Heart left ventricle (tissue), 16 donors: ENCODE measurements around the gene USP47. TPM values are rescaled to one million over a fixed set of nuclear protein-coding genes. Genes with fewer than 3 reads are reported as not detected.
A peak's percentile ranks its signal among the peaks of the same experiment; 100 is the strongest.

Experiments used
- ATAC-seq, 4 donors: fragments of 200-7000 bp; cut with Tn5 transposase; one replicate each; pipeline ENCODE4 v1.9.1; 2020 to 2022; ENCODE audit warnings: moderate library complexity in 4 of 4, mild to moderate bottlenecking in 3 of 4, moderate number of reproducible peaks in 1 of 4
- DNase-seq, 5 donors: peaks; one replicate each; pipeline ENCODE4 v3.0.0-alpha.2; 2020
- H3K27ac ChIP-seq, 12 donors: fragments of 200-600 bp; sonication (generic) in 4 of 12; one replicate each; pipeline versions ENCODE4 v1.5.0 to v1.8.0; 2016 to 2022; ENCODE audit warnings: mild to moderate bottlenecking in 2 of 12
- H3K27me3 ChIP-seq, 9 donors: fragments of 200-600 bp; sonication (generic) in 2 of 9; one replicate each; pipeline versions ENCODE4 v1.5.1 to v1.8.0; 2016 to 2022; ENCODE audit warnings: mild to moderate bottlenecking in 3 of 9
- H3K36me3 ChIP-seq, 9 donors: fragments of 200-600 bp; sonication (generic) in 2 of 9; one replicate each; pipeline versions ENCODE4 v1.5.0 to v1.8.0; 2018 to 2022; ENCODE audit warnings: mild to moderate bottlenecking in 2 of 9
- H3K4me1 ChIP-seq, 12 donors: fragments of 200-600 bp; sonication (generic) in 4 of 12; one replicate each; pipeline versions ENCODE4 v1.5.0 to v1.8.0; 2016 to 2022; ENCODE audit warnings: mild to moderate bottlenecking in 3 of 12
- H3K4me3 ChIP-seq, 12 donors: fragments of 200-600 bp; sonication (generic) in 4 of 12; one replicate each; pipeline versions ENCODE4 v1.5.0 to v1.8.0; 2017 to 2022; ENCODE audit warnings: mild to moderate bottlenecking in 9 of 12, moderate library complexity in 4 of 12
- H3K9me3 ChIP-seq, 12 donors: fragments of 200-600 bp; sonication (generic) in 4 of 12; one replicate each; pipeline versions ENCODE4 v1.5.0 to v1.8.0; 2016 to 2022; ENCODE audit warnings: mild to moderate bottlenecking in 1 of 12
- POLR2A ChIP-seq, 2 donors: fragments of 450-650 bp; IDR thresholded peaks; one replicate each; pipeline ENCODE4 v1.6.1; 2017; ENCODE audit warnings: antibody characterized with exemption in 2 of 2, mild to moderate bottlenecking in 2 of 2, moderate library complexity in 2 of 2
- WGBS, 4 donors: extraction: QIAGEN DNeasy Blood & Tissue Kit in 2 of 4; methylation state at CpG; one replicate each; pipeline versions ENCODE4 v1.1.5 to v1.1.7; 2013 to 2018; 5-methylcytosine and 5-hydroxymethylcytosine counted together
- intact Hi-C, 10 donors: fragments of 100-400 bp; cut with DNase I; formaldehyde crosslinking; loops; one replicate each; pipeline versions ENCODE4 v1.11.1 to v1.14.2; 2022
- polyA plus RNA-seq, 2 donors: library from polyadenylated mRNA; stranded (reverse); fragments of 200-250 nt; gene quantifications; one replicate each; pipeline ENCODE4 v1.2.3, GENCODE V29; 2013
- total RNA-seq, 9 donors: library from RNA; depleted of rRNA in 2 of 9; stranded (reverse); fragments of >200 nt in 2 of 9; fragmentation: NEBNext Ultra II Directional in 3 of 9; extraction: Animal tissue kit (Norgen Biotek cat#: 25700) in 3 of 9; gene quantifications; one replicate each; pipeline versions ENCODE4 v1.1.0 to v1.2.4, GENCODE V29; 2016 to 2023
- TF ChIP-seq, protein P1 (sequence below), 12 donors: fragments of 200-600 bp; sonication (generic) in 4 of 12; IDR thresholded peaks; one replicate each; pipeline versions ENCODE4 v1.5.0 to v1.8.0; 2018 to 2022; ENCODE audit warnings: antibody characterized with exemption in 12 of 12, mild to moderate bottlenecking in 5 of 12
- donor health status: ischemic (EF 13 %, LVEDD 7.1; RV severe dilation, severe dysfunction).
- donor health status: healthy with polysubstance abuse.
- donor health status: DM: no; HTN: yes; CAD: no.
- donor health status: DM: no; HTN: no; CAD: no.
- donor health status: ischemic (EF 25% LVEDD 6.9; RV normal size, moderate dysfunction).
- donor health status: ischemic (EF 25% LVEDD 5.7; RV mildly dilated, moderate dysfunction).
- donor health status: healthy.
- donor health status: DM: yes; HTN: yes; CAD: no.
- donor health status: ischemic (EF 35%, LVEDD 5.7; RV mildly dilated, moderate dysfunction).
- donor health status: nonischemic (EF 11% LVEDD 7.7; RV severe dilation, severe dysfunction).
- donor health status: DM: yes; HTN: yes; CAD: no.
- donor health status: PGD.
- donor health status: ischemic (EF 29% LVEDD 5.4; RV normal size, mild dysfunction).
- donor health status: nonischemic (EF 23%, LVEDD 6.1; RV moderate dilation, normal function).

USP47 gene
- total and polyA plus RNA-seq, 11 donors: 26.2 to 89.6 (median 54.3) TPM

DNA sequence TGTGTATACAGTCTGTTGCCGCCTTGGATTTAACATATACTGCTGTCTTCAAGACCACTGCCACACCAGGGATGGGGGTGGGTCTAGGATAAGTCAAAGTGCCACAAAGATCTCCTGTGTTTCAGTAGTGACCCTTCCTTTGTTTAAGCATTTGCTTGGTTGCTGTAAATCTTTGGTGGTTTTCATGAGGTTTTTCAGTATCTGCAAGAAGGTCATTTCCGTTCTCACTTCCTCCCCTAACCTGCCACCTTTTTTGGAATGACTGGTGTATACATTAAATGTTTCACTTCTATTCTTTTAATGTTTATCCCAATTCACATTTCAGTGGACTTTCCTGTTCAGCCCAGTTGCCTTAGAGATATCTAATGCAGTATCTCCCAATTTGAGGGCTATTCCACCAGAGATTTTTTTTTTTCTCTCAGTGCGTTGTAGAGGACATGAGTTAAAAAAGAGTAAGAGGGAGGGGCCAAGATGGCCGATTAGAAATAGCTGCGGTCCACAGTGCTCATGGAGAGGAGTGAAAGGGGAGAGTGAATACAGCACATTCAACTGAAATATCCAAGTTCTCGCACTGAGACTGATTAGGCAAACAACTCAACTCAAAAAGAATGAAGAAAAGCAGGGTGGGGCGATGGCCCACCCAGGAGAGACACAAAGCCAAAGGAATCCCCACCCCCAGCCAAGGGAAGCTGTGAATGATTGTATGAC, 43.2 kb downstream of the USP47 start:
- intact Hi-C loops: loop anchor here in 2 of 10 donors (5.0 kb wide), 2 partner anchors 43 to 88 kb away; partner anchors contain the start of gene USP47 (in 1 of the 2)
- Histone ChIP-seq H3K36me3 (peaks cover 0 to 77% (median 53%) of the 10 kb centered on the region in 9 donors), H3K27me3 (no peaks in the 10 kb centered on the region), H3K27ac (no peak overlapping the region), H3K4me3 (no peak overlapping the region), H3K9me3 (no peaks in the 10 kb centered on the region), H3K4me1 (peaks cover 0 to 24% (median 16%) of the 10 kb centered on the region in 12 donors)
- WGBS, 4 donors: 96 to 97% (median 97%) methylated on average over 7 of the region's 7 CpGs
- DNase-seq (no peak), ATAC-seq (no peak)
- TF ChIP-seq POLR2A (IDR thresholded peaks at IDR 0.05): no peak
- TF ChIP-seq, protein P1, sequence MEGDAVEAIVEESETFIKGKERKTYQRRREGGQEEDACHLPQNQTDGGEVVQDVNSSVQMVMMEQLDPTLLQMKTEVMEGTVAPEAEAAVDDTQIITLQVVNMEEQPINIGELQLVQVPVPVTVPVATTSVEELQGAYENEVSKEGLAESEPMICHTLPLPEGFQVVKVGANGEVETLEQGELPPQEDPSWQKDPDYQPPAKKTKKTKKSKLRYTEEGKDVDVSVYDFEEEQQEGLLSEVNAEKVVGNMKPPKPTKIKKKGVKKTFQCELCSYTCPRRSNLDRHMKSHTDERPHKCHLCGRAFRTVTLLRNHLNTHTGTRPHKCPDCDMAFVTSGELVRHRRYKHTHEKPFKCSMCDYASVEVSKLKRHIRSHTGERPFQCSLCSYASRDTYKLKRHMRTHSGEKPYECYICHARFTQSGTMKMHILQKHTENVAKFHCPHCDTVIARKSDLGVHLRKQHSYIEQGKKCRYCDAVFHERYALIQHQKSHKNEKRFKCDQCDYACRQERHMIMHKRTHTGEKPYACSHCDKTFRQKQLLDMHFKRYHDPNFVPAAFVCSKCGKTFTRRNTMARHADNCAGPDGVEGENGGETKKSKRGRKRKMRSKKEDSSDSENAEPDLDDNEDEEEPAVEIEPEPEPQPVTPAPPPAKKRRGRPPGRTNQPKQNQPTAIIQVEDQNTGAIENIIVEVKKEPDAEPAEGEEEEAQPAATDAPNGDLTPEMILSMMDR (IDR thresholded peaks at IDR 0.05): no peak

DNA sequence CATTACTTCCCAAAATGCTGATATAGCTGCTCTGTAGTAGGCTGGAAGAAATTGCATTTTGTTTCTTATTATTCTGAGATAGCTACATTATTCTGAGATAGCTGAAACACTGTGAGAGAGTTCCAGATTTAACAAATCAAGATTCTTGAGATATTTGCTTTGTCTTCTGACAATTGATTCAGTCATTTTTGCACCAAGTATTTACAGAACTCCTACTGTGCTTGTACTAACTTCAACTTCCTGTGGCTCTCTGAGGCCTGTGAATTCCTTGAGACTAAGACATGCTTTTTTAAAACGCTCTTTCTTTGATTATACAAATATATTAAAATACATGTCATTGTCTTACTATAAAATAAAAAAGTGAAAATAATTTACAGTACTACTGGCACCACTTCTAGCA, 52.7 kb downstream of the USP47 start:
- Histone ChIP-seq H3K27ac (no peak overlapping the region), H3K9me3 (no peaks in the 10 kb centered on the region), H3K4me3 (no peak overlapping the region), H3K27me3 (no peaks in the 10 kb centered on the region), H3K4me1 (peaks cover 0 to 7% (median 0%) of the 10 kb centered on the region in 12 donors), H3K36me3 (peaks cover 0 to 98% (median 63%) of the 10 kb centered on the region in 9 donors)
- no peak for ATAC-seq
- 85 to 87% (median 86%) methylated on average over 1 of the region's 1 CpG for WGBS, 4 donors
- intact Hi-C loops: loop anchor here in 4 of 10 donors (10.0 kb wide), 1 partner anchor 90 kb away; no protein-coding TSS in a partner anchor
- no peak for DNase-seq
- TF ChIP-seq, protein P1 (IDR thresholded peaks at IDR 0.05): no peak
- no peak for TF ChIP-seq POLR2A (IDR thresholded peaks at IDR 0.05)

DNA sequence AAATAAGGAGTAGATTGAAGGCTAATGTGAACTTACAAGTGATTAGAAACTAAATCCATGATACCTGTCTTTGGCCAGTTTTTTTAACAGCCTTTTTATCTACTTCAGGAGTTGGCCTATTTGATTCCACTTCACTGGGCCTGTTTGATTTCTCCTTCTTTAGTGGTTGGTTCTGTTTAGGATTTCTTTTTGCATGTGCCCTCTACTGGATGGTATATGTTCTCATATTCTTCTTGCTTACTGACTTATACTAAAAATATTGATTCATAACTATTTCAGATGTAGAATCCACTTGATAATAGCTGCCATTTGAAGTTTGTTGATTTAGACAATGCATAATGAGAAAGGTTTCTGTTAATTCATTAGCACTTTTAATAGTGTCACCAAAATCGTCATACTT, 53.9 kb downstream of the USP47 start:
- H3K4me3 ChIP-seq: no peak overlapping the region
- WGBS, 4 donors: 87 to 93% (median 92%) methylated on average over 1 of the region's 1 CpG
- intact Hi-C loops: loop anchor here in 6 of 10 donors (5.0 to 10.0 kb wide), 3 partner anchors 88 to 93 kb away; no protein-coding TSS in a partner anchor
- DNase-seq (no peak), ATAC-seq (no peak)
- no peaks in the 10 kb centered on the region for H3K27me3 ChIP-seq
- no peaks in the 10 kb centered on the region for H3K9me3 ChIP-seq
- TF ChIP-seq, protein P1 (IDR thresholded peaks at IDR 0.05): peak in 6 of 12 donors; percentile 10 to 39 (median 22)
- no peak for TF ChIP-seq POLR2A (IDR thresholded peaks at IDR 0.05)
- peaks cover 0 to 94% (median 64%) of the 10 kb centered on the region in 9 donors for H3K36me3 ChIP-seq
- H3K4me1 ChIP-seq: peaks cover 0 to 7% (median 0%) of the 10 kb centered on the region in 12 donors
- no peak overlapping the region for H3K27ac ChIP-seq

DNA sequence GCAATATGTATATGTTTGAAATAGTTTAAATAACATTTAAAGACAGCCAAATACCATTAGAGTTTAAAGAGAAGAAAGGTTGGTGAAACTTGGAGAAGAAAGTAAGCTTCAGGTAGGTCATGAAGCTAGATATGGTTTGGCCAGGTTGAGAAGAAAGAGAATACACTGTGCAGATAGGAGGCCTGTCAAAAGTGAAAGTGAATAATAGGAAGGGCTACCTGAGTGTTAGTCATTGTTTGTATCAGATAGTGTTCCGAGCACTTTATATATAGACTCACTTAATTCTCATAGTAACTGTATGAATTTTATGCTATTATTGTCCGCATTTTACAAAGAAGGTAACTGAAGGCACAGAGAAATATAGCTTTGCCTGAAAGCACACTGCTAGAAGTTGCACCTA, 56.9 kb downstream of the USP47 start:
- ATAC-seq (no peak), DNase-seq (no peak)
- Histone ChIP-seq H3K4me3 (no peak overlapping the region), H3K4me1 (peaks cover 0 to 7% (median 0%) of the 10 kb centered on the region in 12 donors), H3K36me3 (peaks cover 0 to 93% (median 57%) of the 10 kb centered on the region in 9 donors), H3K27ac (no peak overlapping the region), H3K27me3 (no peaks in the 10 kb centered on the region), H3K9me3 (no peaks in the 10 kb centered on the region)
- WGBS, 4 donors: 70 to 76% (median 73%) methylated on average over 2 of the region's 2 CpGs
- intact Hi-C loops: loop anchor here in 6 of 10 donors (5.0 to 10.0 kb wide), 3 partner anchors 91 to 96 kb away; no protein-coding TSS in a partner anchor
- TF ChIP-seq, protein P1 (IDR thresholded peaks at IDR 0.05): no peak
- TF ChIP-seq POLR2A (IDR thresholded peaks at IDR 0.05): no peak
